OCI-LY7 (cell line): ENCODE data around the gene DGCR8. TPM values are rescaled to one million over a fixed set of nuclear protein-coding genes. Genes with fewer than 3 reads are reported as not detected.

Experiments
- BruUV-seq: library from RNA; stranded (reverse); fragments of 400-500 nt; replicated peaks from 2 replicates; lab custom pipeline; 2021; lab: Mats Ljungman, UMichigan
- CTCF ChIA-PET: fragments of 300-600 bp; sonication (Branson Sonifier 250); formaldehyde crosslinking; loops from one replicate; lab custom pipeline; 2022; ENCODE audit warnings: antibody characterized with exemption; ENCODE audit not compliant: unreplicated experiment; lab: Charles Lee
- POLR2A ChIA-PET: fragments of 300-600 bp; sonication (Branson Sonifier 250); formaldehyde crosslinking; loops from one replicate; lab custom pipeline; 2022; ENCODE audit warnings: antibody characterized with exemption; lab: Charles Lee
- DNase-seq: peaks from one replicate; pipeline ENCODE4 v3.0.0-alpha.2; 2015; ENCODE audit warnings: low spot score
- H2AFZ ChIP-seq: fragments of 200-600 bp; sonication (generic), shearing (Covaris generic); 2 replicates; pipeline ENCODE4 v1.6.1; 2014; ENCODE audit warnings: mild to moderate bottlenecking, antibody characterized with exemption, low read length, moderate library complexity
- H3K27ac ChIP-seq: fragments of 200-600 bp; sonication (generic); 2 replicates; pipeline ENCODE4 v1.5.1; 2014; ENCODE audit warnings: mixed run types, low read depth, mild to moderate bottlenecking, moderate library complexity, low read length, inconsistent platforms; ENCODE audit not compliant: poor library complexity, severe bottlenecking
- H3K36me3 ChIP-seq: fragments of 200-600 bp; sonication (generic); 2 replicates; pipeline ENCODE4 v1.6.1; 2014; ENCODE audit warnings: mild to moderate bottlenecking, antibody characterized with exemption, low read length, moderate library complexity, mixed read lengths; ENCODE audit not compliant: insufficient read depth
- H3K4me1 ChIP-seq: fragments of 200-600 bp; sonication (generic); 2 replicates; pipeline ENCODE4 v1.5.1; 2014; ENCODE audit warnings: mild to moderate bottlenecking, low read length; ENCODE audit not compliant: insufficient read depth, poor library complexity, severe bottlenecking
- H3K4me2 ChIP-seq: fragments of 200-600 bp; sonication (generic); 2 replicates; pipeline ENCODE4 v1.6.1; 2014; ENCODE audit warnings: mild to moderate bottlenecking, low read length
- H3K4me3 ChIP-seq: fragments of 200-600 bp; sonication (generic); 2 replicates; pipeline ENCODE4 v1.5.1; 2014; ENCODE audit warnings: mild to moderate bottlenecking, low read depth, low read length; ENCODE audit not compliant: poor library complexity, severe bottlenecking
- H3K79me2 ChIP-seq: fragments of 200-600 bp; sonication (generic); 2 replicates; pipeline ENCODE4 v1.6.1; 2016; ENCODE audit warnings: low read depth, mild to moderate bottlenecking, low read length, moderate library complexity, mixed read lengths; ENCODE audit not compliant: insufficient read depth
- H3K9me2 ChIP-seq: fragments of 200-600 bp; sonication (generic); 2 replicates; pipeline ENCODE4 v1.6.1; 2016; ENCODE audit warnings: mild to moderate bottlenecking, low read length, mixed read lengths; ENCODE audit not compliant: insufficient read depth
- H3K9me3 ChIP-seq: fragments of 200-600 bp; sonication (generic); 2 replicates; pipeline ENCODE4 v1.6.1; 2014; ENCODE audit warnings: mild to moderate bottlenecking, mixed run types, low read length, mixed read lengths
- H4K20me1 ChIP-seq: fragments of 200-600 bp; sonication (generic); 2 replicates; pipeline ENCODE4 v1.6.1; 2014; ENCODE audit warnings: mild to moderate bottlenecking, antibody characterized with exemption, low read length, moderate library complexity, mixed read lengths; ENCODE audit not compliant: insufficient read depth
- CTCF ChIP-seq: fragments of 200-600 bp; sonication (generic); conservative IDR thresholded peaks from 2 replicates; pipeline ENCODE4 v1.5.1; 2014; ENCODE audit warnings: mild to moderate bottlenecking, antibody characterized with exemption, low read length, moderate library complexity, mixed read lengths
- EZH2phosphoT487 ChIP-seq: fragments of 200-600 bp; sonication (generic); IDR thresholded peaks from 2 replicates; pipeline ENCODE4 v1.6.1; 2018; ENCODE audit warnings: low read depth, borderline replicate concordance, mild to moderate bottlenecking, mixed run types, antibody characterized with exemption, low read length, moderate library complexity, mixed read lengths
- intact Hi-C: fragments of 100-400 bp; cut with micrococcal nuclease; formaldehyde crosslinking; loops from one replicate; pipeline ENCODE4 v1.10.0; 2022; ENCODE audit not compliant: unreplicated experiment
- total RNA-seq, 2 experiments: library from RNA; depleted of rRNA in 1 of 2; stranded (reverse); fragments of >200 nt in 1 of 2; shearing (Covaris generic) in 1 of 2; gene quantifications; 2 replicates each; pipeline ENCODE4 v1.2.3, GENCODE V29; 2014 to 2022

DGCR8 gene
- total RNA-seq, 2 experiments from 2014 or later = 49.5 to 68.2 TPM

- Histone ChIP-seq H2AFZ (no peak overlapping the region), H3K27ac (no peak overlapping the region), H3K4me1 (peaks cover 10% of the 10 kb centered on the region), H3K36me3 (peaks cover 91% of the 10 kb centered on the region), H3K79me2 (no peaks in the 10 kb centered on the region), H3K9me2 (no peaks in the 10 kb centered on the region), H3K9me3 (no peaks in the 10 kb centered on the region), H3K4me2 (no peak overlapping the region), H3K4me3 (no peak overlapping the region), H4K20me1 (no peaks in the 10 kb centered on the region)
- no peak for DNase-seq
- no TSS peak for BruUV-seq
- intact Hi-C loops = no loop called here
- TF ChIP-seq CTCF = no peak
- POLR2A ChIA-PET = interaction anchor here (0.6 kb wide), 1 partner anchor 39 kb away, joined by 3 read pairs; no protein-coding TSS in a partner anchor
- CTCF ChIA-PET = no interaction called here
Measured at GRCh38 chr22:20106205-20106848, 26.3 kb downstream of the DGCR8 start.

DNA sequence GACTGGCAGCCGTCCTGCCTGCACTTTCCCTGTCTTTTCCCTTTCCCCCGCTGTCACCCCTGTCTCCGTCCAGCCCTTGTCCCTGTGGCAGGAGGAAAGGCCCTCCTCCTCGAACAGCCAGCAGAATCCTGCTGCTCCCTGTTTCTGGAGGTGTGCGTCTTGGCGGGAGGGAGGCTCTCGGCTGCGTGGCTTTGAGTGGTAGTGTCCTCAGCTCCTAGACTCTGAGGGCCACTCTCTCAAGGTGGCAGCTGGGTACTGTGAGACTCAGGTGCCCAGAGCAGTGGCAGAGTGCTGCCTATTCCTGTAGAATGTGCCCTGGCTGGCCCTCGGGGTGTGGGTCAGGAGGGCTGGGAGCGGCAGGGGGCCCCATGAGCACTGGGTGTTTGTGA is 26.8 kb downstream of the DGCR8 start:
- TF ChIP-seq CTCF = no peak
- TF ChIP-seq EZH2phosphoT487 = no peak
- intact Hi-C loops = no loop called here
- no peaks in the 10 kb centered on the region for H3K79me2 ChIP-seq
- H3K4me3 ChIP-seq = no peak overlapping the region
- BruUV-seq = no TSS peak
- no peaks in the 10 kb centered on the region for H3K9me2 ChIP-seq
- ChIA-PET POLR2A (no interaction called here), CTCF (no interaction called here)
- no peak for DNase-seq
- no peaks in the 10 kb centered on the region for H3K9me3 ChIP-seq
- peaks cover 15% of the 10 kb centered on the region for H3K4me1 ChIP-seq
- H4K20me1 ChIP-seq = no peaks in the 10 kb centered on the region
- peaks cover 90% of the 10 kb centered on the region for H3K36me3 ChIP-seq
- H3K27ac ChIP-seq = no peak overlapping the region
- H2AFZ ChIP-seq = no peak overlapping the region
- H3K4me2 ChIP-seq = no peak overlapping the region

DNA sequence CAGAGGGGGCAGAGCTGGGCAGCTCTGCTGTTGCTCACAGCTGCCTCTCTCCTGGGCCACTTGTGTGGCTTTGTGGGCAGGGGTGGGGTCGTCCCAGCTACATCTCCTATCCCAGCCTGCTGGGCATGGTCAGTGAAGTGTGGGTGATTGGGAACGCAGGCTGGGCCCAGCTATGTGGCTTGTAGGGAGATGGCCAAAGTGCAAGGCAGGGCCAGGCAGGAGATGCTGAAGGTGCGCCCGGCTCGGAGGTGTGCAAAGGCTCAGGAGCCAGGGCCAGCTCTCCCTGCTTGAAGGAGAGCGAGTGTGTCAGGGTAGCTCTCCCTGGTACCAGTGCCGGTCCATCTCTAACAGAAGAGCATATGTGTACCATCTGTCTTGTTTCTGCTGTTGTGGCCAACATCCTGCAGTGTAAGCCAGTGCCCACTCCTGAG is 27.4 kb downstream of the DGCR8 start:
- POLR2A ChIA-PET = no interaction called here

More for the DNA sequence above, 27.4 kb downstream of the DGCR8 start:
- Histone ChIP-seq H3K36me3 (peaks cover 90% of the 10 kb centered on the region), H3K4me2 (no peak overlapping the region), H3K4me3 (no peak overlapping the region), H4K20me1 (no peaks in the 10 kb centered on the region), H2AFZ (no peak overlapping the region), H3K9me2 (no peaks in the 10 kb centered on the region), H3K9me3 (no peaks in the 10 kb centered on the region), H3K27ac (no peak overlapping the region), H3K4me1 (peaks cover 21% of the 10 kb centered on the region), H3K79me2 (no peaks in the 10 kb centered on the region)
- intact Hi-C loops = no loop called here
- no peak for DNase-seq
- CTCF ChIA-PET = no interaction called here
- TF ChIP-seq EZH2phosphoT487 (no peak), CTCF (no peak)
- BruUV-seq = no TSS peak
